ENCODE results near the gene FRAT1. TPM values are rescaled to one million over a fixed set of nuclear protein-coding genes. Genes with fewer than 3 reads are reported as not detected.
A peak's percentile ranks its signal among the peaks of the same experiment; 100 is the strongest.

The FRAT1 gene
- total and polyA plus RNA-seq, 2 of the 13 experiments (the other 11 are each of a cell fraction or from before 2014, with no cell fraction given) = 1.7 to 2.3 TPM

DNA sequence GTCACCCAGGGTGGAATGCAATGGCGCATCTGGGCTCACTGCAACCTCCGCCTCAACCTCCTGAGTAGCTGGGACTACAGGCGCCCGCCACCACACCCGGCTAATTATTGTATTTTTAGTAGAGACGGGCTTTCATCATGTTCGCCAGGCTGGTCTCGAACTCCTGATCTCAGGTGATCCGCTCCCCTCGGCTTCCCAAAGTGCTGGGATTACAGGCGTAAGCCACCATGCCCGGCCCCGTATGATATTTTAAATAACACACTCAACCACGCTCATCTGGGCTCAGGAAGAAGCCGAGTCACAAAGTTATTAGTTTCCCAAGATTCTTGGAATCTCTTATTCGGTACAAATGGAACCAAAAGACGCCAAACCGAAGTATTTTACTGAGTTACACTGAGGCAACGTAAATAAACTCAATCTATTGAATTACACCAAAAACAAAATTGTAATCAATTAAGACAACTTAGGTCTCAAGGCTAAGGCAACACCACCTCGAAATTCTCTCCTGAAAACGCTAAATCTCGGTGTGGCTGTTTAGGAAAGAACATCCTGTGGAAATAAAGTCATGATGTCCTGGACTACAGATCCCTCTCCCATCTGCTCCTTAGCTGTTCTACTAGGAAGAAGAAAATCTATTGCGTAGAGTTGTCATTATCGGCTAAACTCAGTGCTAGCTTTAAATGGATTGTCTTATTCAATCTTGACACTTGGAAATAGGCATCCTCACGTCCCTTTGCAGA is 27.5 kb upstream of the FRAT1 start (continued):
- TF ChIP-seq NFKBIZ (CRISPR knock-in tag; IDR thresholded peaks at IDR 0.05) (no peak), FOXO4 (CRISPR knock-in tag; conservative IDR thresholded peaks at IDR 0.05) (0 out of 2 replicates have a peak, but pooled peaks have one; percentile 20), ZNF556 (CRISPR knock-in tag; IDR thresholded peaks at IDR 0.05; ENCODE audit: borderline replicate concordance) (no peak), ZNF564 (CRISPR knock-in tag; IDR thresholded peaks at IDR 0.05) (no peak), ISX (CRISPR knock-in tag; conservative IDR thresholded peaks at IDR 0.05) (no peak), ZMYM3 (CRISPR knock-in tag; IDR thresholded peaks at IDR 0.05) (no peak), GPN1 (CRISPR knock-in tag; IDR thresholded peaks at IDR 0.05; ENCODE audit: borderline replicate concordance) (no peak), BORCS8-MEF2B (CRISPR knock-in tag; IDR thresholded peaks at IDR 0.05) (no peak), ZNF337 (CRISPR knock-in tag; IDR thresholded peaks at IDR 0.05; ENCODE audit: borderline replicate concordance, low read depth) (no peak), ZNF354B (CRISPR knock-in tag; IDR thresholded peaks at IDR 0.05) (no peak), ZNF205 (CRISPR knock-in tag; IDR thresholded peaks at IDR 0.05) (no peak), DR1 (CRISPR knock-in tag; IDR thresholded peaks at IDR 0.05) (0 out of 2 replicates have a peak, but pooled peaks have one; percentile 9), ZNF879 (CRISPR knock-in tag; IDR thresholded peaks at IDR 0.05) (no peak), ZKSCAN5 (CRISPR knock-in tag; IDR thresholded peaks at IDR 0.05) (no peak), ZBTB2 (CRISPR knock-in tag; IDR thresholded peaks at IDR 0.05; ENCODE audit: low read depth) (no peak), ZZZ3 (CRISPR knock-in tag; IDR thresholded peaks at IDR 0.05; ENCODE audit: borderline replicate concordance) (no peak), ATF5 (CRISPR knock-in tag; IDR thresholded peaks at IDR 0.05; ENCODE audit: low read depth) (no peak)
- TF ChIP-seq, protein P1, sequence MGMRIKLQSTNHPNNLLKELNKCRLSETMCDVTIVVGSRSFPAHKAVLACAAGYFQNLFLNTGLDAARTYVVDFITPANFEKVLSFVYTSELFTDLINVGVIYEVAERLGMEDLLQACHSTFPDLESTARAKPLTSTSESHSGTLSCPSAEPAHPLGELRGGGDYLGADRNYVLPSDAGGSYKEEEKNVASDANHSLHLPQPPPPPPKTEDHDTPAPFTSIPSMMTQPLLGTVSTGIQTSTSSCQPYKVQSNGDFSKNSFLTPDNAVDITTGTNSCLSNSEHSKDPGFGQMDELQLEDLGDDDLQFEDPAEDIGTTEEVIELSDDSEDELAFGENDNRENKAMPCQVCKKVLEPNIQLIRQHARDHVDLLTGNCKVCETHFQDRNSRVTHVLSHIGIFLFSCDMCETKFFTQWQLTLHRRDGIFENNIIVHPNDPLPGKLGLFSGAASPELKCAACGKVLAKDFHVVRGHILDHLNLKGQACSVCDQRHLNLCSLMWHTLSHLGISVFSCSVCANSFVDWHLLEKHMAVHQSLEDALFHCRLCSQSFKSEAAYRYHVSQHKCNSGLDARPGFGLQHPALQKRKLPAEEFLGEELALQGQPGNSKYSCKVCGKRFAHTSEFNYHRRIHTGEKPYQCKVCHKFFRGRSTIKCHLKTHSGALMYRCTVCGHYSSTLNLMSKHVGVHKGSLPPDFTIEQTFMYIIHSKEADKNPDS (CRISPR knock-in tag; IDR thresholded peaks at IDR 0.05) = no peak
- TF ChIP-seq, protein P2, sequence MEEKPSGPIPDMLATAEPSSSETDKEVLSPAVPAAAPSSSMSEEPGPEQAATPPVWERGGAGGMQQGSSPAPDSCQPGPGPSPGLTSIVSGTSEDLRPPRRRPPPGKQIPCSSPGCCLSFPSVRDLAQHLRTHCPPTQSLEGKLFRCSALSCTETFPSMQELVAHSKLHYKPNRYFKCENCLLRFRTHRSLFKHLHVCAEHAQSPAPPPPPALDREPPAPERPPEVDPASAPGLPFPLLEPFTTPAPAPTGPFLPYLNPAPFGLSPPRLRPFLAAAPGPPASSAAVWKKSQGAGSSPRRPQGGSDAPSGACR (CRISPR knock-in tag; IDR thresholded peaks at IDR 0.05) = 0 out of 2 replicates have a peak, but pooled peaks have one; percentile 5
- TF ChIP-seq, protein P3, sequence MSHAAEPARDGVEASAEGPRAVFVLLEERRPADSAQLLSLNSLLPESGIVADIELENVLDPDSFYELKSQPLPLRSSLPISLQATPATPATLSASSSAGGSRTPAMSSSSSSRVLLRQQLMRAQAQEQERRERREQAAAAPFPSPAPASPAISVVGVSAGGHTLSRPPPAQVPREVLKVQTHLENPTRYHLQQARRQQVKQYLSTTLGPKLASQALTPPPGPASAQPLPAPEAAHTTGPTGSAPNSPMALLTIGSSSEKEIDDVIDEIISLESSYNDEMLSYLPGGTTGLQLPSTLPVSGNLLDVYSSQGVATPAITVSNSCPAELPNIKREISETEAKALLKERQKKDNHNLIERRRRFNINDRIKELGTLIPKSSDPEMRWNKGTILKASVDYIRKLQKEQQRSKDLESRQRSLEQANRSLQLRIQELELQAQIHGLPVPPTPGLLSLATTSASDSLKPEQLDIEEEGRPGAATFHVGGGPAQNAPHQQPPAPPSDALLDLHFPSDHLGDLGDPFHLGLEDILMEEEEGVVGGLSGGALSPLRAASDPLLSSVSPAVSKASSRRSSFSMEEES (CRISPR knock-in tag; IDR thresholded peaks at IDR 0.05) = 0 out of 2 replicates have a peak, but pooled peaks have one; percentile 14

Data from HepG2 (cell line).